NCI-H1436 (cell line): ENCODE results near the gene CRNN.
A peak's percentile ranks its signal among the peaks of the same experiment; 100 is the strongest.

Experiments used
- DNase-seq: peaks from one replicate; lab custom pipeline; 2025; lab: John Stamatoyannopoulos, UW

The CRNN gene

DNA sequence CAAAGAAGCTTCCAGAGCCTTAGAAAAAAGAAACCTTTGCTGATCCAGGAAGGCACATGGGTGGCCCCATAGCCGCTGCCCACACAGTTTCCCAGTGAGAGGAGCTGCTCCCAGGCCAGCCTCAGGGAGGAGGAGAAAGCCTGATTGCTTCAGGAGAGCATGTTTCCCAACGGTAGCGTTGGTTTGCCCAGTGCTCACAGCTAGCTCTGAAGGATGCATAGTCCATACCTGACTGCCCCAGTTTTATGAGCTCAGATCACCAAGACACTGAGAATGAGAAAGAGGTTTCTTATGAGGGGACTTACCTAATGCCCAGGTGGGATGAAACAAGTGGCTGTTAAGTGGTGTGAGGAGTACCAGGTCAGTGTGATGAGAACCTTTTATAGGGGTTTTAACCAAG, at the start of gene CRNN:
TSS of gene CRNN (minus strand) at position 355 of the 400 bp plus-strand sequence. CDS start 2,030 bp downstream, outside the sequence.
- DNase-seq = no peak

DNA sequence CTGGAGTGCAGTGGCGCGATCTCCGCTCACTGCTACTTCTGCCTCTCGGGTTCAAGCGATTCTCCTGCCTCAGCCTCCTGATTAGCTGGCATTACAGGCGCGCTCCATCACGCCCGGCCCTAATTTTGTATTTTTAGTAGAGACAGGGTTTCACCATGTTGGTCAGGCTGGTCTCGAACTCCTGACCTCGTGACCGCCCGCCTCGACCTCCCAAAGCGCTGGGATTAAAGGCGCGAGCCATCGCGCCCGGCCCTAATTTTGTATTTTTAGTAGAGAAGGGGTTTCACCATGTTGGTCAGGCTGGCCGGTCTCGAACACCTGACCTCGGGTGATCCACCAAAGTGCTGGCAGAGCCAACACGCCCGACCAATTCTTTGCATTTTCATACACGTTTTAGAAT, 48.6 kb upstream of the CRNN start:
- DNase-seq = no peak

DNA sequence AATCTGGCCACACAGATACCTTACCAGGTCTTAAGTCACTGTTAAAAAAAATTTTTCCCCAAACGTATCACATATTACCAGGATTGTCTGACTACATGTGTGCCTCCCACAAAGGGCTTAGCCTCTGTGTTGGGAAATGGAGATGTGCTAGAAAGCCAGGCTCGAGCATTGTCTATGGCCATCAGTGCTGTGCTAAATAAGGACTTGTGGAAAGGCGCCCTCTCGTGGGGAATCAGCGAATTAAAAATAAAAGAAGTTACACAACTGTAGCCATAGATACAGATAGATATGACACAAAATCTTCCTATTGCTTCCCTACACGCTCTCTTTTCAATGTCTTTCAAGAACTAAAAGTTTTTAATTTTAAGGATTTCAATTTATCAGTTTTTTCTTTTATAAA, 47.5 kb upstream of the CRNN start:
- peak; percentile 27 for DNase-seq

DNA sequence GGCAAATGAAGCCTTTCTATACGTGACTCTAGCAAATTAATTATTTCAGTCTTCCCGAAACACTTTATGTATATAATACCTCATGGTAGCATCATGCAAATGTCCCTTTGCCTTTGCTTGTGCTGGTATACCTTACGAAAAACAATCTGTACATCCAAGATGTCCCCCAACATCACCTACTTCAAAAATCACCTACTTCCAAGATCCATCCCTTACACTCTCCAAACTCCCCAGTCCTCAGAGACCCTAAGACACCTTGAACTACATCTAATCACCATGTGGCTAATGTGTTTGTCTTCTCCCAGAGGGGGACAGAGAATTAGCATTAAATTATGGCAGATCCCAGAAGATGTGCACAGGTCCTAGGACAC, 46.5 kb upstream of the CRNN start:
- no peak for DNase-seq

DNA sequence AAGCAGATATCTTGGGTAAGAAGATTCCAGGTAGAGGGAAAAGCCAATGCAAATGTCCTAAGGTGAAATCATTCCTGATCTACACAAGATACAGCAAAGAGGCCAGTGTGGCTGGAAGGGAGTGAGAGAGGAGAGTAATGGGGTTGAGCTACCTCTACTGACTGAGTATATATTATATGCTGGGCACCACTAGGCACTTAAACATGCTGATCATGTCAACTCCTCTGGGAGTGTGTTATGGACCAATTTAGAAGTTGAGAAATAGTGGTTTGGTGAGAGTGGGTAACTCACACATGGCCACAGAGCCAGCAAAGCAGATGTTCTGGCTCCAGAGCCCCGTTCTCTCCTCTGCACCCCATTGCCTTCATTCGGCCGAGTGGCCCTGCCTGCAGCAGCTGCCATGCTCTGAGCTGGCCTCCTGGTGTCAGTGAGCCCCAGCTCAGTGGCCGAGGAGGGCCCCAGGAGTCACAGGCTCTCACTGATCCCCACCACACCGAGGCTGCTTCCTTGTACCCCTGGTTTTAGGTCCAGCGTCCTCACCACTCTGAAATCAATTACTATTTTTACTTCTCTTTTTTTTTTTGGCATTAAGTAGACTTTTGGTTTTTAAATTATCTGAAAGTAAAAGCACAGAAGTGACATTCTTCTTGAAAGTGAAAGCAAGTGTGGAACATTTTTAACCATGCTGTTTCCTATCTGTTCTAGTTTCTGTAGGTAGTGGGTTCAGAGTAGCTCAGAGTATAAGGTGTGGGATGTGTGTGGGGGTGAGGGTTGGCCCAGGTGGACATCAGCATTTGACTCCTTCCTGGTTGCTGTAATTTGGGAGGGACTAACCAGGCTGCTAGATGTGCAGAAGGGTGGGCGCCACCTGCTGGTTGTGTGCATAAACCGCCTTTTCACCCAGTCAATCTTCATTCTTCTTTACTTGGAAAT, 45.8 kb upstream of the CRNN start:
- DNase-seq = peak; percentile 17

DNA sequence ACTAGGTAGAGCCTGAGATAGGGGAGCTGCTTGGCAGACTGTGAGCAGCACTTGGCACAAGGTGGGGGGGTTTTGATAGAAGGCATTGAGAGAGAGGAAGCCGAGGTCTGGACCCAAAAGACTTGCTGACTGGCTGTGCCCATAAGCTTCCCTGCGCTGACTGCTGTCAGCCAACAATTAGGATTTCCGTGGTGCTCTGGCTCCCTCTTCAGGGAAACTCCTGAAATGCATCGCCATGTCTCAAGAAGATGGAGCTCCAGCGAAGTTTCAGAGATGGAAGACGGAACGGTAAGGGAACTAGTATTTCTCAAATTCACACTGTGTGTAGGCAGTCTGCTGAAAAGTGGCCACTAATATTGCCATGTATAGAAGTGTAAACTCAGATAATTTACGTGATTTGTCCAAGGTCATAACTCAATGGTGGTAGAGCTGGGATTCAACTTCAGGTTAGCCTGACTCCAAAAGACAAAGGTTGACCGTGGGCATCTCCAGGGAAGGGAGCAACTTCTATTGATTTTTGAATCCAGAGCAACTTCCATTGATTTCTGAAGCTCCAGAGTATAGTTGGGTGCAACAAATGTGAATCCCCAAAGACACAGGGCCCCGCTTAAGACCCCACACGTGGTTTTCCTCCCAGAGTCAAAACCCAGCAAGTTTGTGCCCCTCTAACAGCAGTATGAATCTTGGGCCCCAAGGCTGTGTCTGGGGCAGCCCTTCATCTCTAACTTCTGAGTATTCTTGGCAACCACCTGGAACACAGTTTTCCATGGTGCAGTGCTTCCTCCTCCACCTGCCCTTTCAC, 44.5 kb upstream of the CRNN start:
- DNase-seq = peak; percentile 51

DNA sequence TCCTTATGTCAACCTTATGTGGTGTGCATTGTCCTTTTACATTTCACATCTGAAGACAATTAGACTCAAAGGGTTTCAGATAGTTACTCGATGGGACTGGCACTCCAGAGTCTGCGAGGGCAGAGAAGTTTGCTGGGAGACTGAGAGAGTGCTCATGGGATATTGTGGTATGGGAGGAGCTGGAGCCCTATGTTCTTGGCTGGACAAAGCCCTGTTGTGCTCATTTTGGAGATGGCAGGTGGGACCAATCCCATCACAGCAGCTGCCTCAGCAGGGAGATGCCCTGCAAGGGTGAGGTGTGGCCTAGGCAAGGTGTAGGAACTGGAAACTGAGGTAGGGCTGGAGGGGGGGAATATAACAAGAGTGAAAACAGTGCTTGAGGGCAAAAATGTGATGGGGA, 43.5 kb upstream of the CRNN start:
- no peak for DNase-seq

DNA sequence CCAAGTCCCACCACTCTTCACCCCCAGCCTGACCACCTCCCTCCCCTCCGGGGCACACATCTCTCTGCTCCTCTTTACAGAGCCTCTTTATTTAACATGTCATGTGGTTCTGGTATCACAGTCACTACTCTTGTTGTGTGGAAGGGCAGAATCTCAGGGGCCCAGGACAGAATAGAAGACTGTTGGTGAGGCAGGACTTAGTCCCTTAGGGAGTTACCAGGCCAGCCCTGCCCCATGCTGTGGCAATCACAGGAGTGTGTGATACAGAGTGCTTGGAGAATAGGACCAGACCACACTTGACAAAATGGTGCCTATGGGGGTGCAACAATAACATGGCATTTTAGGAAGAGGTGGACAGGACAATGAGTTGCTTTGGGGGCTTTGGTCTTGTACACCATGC, 43.0 kb upstream of the CRNN start:
- no peak for DNase-seq

DNA sequence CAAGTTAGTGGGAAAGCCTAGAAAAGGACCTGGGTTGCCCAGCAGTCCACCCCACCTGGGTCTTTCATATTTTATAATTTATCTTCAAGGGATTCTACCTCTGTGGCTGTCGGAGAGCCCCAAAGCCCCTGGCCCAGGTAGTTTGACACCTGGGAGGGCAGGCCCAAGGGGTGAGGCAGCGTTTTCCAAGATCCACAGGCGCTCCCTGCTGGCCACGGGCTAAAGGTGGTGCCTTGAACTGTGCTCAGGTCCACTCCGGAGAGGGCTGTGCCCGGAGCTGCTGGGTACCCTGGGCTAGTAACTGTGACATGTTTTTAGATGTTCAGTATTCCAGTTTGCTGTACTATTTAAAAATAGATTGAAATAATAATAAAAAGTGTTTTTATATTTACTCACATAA, 37.2 kb upstream of the CRNN start:
- DNase-seq = no peak

DNA sequence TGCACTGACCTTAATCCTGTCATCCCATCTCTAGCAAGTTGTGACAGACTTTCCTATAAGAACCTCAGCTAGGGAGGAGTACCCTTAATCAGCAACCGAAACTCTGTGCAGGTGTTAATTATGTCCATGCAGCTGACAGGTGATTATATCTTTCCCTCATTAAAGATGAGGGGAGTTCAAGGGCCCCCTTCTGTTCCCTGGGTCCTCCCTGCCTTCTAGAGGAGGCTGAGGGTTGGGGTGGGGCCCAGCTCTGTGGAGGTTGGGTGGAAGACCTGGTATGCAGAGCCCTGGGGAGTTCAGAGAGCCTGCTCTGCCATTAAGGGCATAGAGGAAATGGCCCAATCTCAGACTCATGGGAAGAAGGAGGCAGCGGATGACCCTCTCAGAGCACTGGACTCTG, 35.6 kb upstream of the CRNN start:
- no peak for DNase-seq

DNA sequence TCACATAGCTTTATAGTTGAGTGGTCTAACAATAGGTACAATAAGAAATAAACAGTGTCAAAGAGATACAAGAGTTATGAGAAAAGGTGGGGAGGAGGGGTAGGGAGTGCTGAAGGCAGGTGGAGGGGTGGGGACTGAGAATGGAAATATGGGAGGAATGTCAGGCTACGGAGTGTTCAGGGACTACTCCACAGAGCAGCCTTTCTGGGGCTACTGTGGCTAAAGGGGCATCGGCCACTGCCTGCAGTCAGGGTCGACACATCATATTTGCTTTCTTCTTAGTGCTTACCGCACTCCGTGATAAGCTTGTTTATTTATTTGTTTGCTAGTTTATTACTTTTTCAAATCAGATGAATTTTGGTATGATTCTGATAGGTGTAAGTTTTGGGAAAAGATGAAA, 34.4 kb upstream of the CRNN start:
- DNase-seq = no peak

DNA sequence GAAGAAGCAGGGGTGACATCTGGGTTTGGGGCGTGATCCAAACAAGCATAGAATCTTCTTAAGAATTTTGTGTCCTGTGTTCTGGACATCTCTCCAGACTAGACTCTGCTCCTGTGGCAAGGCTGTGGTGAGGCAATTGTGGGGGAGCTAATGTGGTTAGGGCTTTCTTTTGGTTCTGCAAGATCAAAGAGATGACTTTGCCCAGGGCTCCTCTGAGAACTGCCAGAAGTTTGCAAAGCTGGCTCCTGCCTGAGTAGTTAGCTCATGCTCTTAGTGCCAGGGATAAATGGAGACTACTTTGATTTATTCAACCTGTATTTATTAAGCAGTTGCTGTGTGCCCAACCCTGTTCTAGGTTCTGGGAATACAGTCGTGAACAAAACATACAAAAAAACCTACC, 34.0 kb upstream of the CRNN start:
- DNase-seq = no peak

DNA sequence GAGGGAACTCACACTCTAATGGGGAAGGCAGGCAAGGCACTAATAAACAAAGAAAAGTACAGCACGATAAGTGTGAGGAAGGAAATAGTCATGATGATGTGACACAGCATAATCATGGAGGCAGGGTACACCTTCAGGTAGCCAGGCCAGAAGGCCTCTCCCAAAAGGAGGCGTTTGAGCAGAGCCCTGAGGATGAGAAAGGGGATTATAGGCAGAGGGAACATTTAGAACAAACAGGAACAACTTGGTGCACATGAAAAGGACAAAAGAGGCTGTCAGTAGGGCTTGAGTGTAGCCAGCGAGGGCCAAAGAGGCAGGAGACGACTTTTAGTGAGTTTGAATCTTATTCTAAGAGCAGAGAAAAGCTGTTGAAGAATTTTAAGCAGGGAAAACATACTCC, 33.4 kb upstream of the CRNN start:
- DNase-seq = no peak

DNA sequence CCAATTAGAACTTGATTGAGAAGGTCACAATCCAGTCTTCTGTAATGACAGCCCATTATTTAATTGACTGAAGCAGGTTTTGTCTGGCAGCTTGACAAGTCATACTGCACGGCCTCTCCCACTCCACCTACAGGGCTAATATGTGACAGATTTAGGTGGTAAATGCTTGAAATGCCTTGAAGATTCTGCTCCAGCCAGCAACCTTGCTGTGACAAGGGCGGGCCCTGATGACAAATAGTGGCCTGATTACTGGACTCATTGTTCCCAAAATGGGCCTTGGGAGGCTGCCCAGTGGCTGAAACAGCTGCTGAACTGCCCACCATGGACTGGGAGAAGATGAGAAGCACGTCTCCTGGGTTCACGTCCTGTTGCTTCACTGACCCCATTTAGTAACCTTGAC, 30.0 kb upstream of the CRNN start:
- DNase-seq = no peak

DNA sequence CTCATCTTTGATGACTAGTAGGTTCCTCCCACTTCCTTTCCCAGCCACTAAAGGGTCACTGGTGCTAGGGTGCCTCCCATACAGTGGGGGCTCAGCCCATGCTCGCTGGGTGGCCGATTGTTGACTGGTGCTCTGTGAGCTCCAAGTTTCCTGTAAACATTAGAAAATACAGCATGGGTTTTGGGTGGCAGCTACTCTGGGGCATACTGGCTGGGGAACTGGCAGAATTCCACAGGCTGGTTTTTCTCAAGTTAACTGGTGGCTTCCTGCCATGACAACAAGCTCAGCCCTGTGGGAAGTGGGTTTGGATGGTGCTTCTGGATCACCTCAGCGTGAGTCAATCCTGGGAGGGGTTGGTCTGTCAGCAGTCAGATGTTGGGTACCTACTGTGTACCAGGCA, 28.7 kb upstream of the CRNN start:
- no peak for DNase-seq

DNA sequence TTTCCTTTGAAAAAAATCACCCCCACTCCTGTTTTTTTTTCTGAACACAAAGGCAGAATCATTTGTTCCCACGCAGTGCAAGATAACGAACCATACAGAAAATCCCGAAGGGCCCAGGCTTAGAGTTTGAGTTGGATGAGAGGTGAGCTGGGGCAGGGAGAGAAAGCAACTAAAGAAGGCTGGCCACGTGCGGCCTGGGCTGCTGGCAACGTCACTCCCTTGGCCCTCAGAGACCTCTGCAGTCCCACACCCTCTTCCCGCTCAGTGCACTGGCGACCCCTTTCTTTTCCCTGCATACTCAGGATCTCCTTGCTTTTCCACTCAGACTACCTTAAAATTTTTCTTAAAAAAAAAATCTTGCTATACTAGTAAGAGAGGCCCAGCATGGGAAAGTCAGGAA, 28.2 kb upstream of the CRNN start:
- DNase-seq = no peak

DNA sequence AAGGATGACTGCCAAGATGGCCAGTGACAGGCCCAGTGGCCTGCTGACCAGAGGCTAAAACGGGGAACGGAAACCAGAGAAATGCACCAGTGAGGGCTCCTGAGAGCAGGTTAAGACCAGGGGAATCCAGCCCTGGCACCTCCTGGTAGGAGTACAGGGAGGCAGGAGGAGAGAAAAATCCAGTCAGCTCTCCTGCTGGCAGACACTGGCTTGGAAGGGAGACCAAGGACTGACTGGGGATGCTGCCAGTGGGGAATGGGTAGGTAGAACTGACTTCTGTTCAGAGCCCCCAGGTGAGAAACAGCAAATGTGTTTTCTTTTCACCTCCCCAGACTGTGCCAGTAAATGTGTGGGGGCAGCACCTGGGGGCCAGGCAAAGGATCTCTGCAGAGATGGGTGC, 27.7 kb upstream of the CRNN start:
- DNase-seq = no peak

DNA sequence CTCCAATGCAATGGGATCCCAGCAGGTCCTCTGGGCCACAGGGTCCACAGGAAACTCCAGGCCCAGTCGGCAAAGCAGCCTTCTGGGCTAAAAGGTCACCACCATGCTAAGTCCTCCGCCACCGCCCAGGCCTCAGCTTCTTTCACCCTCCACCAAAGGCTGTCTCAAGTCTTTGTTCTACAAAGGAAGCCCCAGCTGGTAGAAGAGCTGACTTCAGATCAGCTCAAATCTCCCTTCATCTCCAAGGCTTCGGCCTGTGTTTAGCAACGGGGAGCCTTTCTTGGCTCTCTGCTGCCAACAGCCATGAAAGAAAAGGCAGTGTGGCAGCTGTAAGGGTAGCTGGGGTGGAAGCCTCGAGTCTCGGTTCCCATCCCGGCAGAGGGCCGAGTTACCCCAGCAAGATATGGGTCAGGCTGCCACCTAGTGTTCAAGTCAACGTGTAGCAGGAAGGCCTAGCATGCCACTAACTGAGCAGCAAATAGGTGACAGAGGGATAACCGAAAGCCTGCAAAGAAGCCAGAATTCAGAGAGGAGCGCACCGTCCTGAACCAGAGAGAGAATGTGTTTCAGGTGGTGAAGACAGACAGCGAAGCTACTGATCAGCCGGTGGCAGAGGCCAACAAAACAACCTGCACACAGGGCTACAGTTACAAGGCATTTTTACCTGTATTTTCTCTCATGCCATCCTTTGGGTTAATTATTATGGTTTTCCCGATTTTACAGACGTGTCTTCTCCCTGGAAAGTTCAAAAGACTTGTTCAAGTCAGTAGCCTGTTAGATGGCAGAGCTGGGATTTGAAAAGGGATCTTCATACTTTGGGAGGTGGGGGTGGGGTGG, 26.8 kb upstream of the CRNN start:
- DNase-seq = peak; percentile 29

DNA sequence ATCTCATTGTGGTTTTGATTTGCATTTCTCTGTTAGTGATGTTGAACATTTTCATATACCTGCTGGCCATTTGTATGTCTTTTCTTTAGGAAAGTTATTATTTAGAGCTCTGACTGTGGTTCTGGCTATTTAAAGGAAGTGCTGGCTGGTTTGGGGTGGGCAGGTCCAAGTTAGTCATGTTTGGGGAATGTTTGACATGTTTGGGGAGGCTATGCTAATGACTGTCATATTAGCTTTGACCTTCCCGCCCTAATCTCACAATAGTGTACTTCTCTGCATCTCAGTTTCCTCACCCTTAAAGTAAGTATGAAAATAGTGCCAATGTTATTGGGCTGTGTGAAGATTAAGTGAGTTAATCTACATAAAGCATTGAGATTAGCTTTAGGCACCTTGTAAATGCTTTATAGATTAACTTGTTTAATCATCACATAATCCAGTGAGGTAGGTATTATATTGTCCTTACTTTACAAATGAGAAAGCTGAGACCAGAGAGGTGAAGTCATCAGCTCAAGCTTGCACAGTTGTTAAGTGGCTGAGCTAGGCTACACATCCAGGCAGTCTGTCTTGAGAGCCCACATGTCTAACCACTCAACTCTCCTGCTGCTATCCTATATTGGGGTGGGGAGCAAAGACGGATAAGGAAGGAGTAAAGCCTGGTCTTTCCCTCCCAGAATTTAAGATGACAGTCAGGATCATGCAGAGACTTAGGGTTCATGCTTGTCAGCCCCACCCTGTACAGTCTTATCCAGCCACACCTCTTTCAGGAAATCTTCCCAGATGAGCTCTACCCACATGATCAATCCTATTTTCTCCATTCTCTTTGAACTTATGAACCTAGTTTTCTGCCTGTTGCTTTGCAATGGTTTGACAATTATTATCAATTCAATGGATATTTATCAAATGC, 22.8 kb upstream of the CRNN start:
- DNase-seq = no peak

DNA sequence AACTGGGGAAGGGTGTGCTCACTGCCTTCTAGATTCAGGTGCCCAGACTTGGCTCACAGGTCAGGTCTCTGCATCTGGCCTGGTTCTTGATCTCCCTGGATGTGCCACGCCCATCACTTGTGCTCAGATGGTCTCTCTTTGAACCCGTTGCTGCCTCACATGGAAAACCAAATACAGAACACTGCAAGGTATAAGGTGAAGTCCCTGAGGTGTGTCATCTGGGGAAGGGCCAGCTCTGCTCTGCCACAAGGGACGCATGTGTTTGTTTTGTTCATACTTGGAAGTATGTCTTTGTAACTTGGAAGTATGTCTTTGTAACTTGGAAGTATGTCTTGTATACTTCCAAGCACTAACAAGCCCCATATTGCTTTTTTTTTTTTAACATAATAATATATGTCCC, 13.4 kb upstream of the CRNN start:
- no peak for DNase-seq

DNA sequence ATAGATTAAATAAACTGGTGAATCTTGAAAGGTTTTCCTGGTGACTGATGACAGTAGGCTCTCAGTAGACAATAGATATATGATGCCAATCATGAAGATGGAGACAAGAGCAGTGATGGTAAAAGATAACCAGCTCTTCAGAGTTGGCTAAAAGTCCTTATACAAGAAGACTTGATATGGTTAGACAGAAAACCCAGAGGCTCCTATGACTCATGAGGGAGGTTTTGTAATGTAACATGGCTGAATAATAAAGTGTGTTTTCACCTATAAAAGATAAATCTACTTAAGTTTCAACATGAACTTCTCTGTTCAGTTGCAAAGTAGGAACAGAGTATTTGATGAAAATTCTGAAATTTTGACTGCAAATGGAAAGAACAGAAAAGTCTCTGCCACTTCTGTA, 12.7 kb upstream of the CRNN start:
- DNase-seq = no peak
